DMS 273 (cell line): ENCODE results near the gene GCLC.
"Not testable (repeated sequence)": the region's sequence is repeated elsewhere in the genome, so short reads cannot be mapped to it uniquely, and the experiment has no call there.

Experiments
- DNase-seq: peaks from one replicate; lab custom pipeline; 2025; ENCODE audit not compliant: unreplicated experiment; lab: John Stamatoyannopoulos, UW

The GCLC gene

DNA sequence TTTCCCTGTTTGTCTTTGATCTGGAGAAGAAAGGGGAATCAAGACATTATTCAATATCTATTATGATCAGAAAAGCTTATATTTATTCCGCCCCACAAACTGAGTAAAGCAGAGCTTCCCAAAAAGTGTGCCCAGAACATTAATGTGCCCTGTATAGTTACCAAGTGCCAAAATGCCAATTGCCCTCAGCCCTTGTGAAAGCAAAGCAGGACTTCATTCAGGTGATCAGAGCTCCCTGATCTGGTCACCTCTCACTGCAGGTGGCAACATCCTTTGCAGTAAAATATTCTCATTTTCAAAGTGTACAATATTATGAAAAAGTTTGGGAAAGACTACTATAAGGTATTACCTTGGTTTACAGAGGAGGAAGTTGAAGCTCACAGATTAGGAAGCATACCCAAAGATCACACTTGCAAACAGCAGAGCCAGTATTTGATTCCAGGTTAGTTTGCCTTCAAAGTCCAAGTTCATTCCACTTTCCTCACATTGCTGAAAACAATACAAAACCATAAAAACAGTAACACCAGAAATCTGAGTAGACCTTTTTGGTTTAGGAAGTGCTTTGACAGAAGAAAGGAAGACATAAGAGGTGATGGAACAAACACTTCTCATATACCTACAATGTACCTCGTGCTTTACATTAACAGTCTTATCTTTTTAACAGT is 19.6 kb upstream of the GCLC start:
- DNase-seq = no peak

DNA sequence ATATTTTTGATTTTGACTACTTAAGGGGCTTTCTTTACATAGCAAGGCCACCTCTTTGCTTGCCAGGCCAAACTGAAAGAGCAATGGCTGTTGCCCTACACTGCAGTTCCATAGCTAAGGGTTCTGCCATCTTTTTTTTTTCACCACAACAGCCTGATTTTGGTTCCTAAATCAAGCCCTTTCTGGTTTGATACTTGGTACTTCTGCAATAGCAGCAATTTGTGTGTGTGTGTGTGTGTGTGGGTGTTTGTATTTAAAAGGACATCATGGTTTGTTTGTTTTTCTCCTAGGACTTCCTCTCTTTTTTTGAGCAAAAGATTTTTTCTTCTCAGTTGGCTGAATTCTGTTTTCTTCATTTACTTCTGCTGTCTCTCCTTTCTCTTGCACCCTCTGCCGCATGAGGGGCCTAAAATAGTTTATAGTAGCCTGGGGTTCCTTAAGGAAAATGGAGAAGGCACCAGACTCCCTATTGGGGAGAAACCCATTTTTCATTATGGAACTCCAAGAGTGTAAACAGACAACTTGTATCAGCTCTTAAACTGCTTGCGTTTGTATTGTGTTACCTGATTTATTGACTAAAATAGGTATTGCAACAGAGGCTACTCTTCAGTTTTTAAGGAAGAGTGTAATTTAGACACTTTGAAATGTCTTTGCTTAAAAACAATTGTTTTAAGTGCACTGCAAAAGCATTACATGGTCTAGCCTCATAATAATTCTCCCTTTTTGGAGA is 12.2 kb upstream of the GCLC start:
- DNase-seq = no peak

DNA sequence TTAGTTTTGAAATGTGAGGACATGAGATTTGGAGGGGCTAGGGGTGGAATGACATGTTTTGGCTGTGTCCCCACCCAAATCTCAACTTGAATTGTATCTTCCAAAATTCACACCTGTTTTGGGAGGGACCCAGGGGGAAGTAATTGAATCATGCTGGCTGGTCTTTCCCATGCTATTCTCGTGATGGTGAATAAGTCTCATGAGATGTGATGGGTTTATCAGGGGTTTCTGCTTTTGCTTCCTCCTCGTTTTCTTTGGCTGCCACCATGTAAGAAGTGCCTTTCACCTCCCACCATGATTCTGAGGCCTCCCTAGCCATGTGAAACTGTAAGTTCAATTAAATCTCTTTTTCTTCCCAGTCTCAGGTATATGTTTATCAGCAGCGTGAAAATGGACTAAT is 8.7 kb upstream of the GCLC start:
- DNase-seq = not testable (repeated sequence)

DNA sequence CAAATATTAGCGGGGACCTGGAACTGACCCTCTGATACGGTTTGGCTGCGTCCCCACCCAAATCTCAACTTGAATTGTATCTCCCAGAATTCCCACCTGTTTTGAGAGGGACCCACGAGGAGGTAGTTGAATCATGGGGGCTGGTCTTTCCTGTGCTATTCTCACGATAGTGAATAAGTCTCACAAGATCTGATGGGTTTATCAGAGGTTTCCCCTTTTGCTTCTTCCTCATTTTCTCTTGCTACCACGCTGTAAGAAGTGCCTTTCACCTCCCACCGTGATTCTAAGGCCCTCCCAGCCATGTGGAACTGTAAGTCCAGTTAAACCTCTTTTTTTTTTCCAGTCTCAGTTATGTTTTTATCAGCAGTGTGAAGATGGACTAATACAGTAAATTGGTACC is 6.8 kb upstream of the GCLC start:
- not testable (repeated sequence) for DNase-seq

DNA sequence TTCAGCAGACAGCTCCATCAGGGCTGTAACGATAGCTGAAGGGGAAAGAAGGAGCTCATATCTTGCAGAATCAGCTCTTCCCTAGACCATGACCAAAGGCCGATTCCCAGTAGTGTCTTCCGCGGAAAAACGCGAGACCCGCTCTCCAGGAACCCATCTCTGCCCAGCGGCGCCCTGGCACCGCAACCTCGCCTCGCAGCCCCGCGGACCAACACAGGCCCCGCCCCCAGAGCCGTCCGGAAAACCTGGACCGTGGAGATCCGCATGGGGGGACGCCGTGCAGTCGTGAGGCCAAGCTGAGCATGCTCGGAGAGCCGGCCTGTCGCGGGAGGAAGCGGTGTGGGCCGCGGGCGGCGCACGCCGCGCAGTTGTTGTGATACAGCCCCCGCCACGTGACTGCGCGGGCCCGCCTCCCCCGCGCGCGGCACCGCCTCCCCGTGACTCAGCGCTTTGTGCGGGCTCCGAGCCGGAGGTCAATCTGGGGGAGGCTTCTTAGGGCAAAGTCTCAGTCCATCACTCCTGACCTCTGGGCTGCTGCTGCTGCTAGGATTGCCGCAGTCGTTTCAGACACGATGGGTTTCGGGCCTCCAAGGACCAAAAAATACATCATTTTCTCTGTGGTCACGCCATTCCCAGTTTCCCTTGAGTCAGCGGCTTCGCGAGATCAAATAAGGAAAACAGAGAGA is 3.1 kb upstream of the GCLC start:
- peak; percentile 98 for DNase-seq

DNA sequence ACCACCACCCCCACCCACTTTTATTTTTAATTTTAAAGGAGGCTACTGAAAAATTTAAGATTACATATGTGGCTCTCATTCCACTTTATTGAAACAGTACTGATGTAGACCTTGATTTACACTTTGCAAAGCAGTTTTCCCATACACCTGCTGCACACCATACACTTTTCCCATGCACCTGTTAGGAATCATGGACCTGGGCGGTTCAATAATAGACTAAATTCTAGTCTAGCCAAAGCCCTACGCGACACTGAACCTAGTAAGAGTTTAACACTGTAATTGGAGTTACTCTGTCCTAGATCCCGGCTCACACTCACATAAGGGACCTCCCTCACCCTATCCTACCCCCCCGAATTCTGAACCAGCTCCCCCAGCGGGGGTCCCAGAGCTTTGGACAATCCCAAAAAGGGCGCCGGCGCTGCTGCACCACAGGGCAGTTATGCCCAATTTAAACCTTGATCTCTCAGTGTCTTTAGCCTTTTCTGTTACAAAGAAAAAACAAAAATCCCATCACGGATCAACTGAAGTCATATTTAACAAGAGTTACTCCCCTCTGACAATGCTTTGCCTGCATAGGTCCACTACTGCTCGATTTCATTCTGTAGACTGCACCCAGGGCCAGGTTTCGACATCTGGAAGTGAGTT is 2.4 kb upstream of the GCLC start:
- DNase-seq = no peak

DNA sequence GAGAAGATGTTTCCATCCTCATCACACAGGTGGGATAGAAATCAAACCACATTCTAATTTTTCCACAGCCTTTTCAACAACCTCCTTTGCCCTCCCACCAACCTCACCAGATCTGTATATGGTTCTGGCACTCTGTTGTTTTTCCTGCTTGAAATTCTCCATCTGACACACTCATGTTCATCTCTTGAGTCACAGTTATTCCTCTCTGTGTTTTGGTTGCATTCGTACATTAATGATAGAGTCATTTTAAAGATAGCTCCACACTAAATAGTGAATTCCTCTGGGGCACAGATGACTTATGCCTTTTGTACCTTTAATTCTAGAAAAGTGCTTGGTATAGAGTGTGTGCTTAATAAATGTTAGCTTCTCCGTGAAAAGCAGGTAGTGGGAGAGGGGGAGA is 1.4 kb upstream of the GCLC start:
- no peak for DNase-seq

DNA sequence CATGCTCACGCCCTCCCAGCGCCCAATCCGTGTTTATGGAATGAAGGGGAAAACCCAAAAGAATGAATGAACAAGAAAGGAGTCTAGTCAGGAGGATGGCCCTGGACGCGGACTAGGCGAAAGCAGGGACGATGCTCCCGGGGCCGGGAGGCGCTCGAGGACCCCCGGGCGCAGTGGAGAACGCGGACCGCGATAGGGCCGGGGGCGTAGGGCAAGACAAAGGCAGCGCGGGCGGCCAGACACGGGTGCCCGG is 758 bp downstream of the GCLC start:
- peak; percentile 68 for DNase-seq

DNA sequence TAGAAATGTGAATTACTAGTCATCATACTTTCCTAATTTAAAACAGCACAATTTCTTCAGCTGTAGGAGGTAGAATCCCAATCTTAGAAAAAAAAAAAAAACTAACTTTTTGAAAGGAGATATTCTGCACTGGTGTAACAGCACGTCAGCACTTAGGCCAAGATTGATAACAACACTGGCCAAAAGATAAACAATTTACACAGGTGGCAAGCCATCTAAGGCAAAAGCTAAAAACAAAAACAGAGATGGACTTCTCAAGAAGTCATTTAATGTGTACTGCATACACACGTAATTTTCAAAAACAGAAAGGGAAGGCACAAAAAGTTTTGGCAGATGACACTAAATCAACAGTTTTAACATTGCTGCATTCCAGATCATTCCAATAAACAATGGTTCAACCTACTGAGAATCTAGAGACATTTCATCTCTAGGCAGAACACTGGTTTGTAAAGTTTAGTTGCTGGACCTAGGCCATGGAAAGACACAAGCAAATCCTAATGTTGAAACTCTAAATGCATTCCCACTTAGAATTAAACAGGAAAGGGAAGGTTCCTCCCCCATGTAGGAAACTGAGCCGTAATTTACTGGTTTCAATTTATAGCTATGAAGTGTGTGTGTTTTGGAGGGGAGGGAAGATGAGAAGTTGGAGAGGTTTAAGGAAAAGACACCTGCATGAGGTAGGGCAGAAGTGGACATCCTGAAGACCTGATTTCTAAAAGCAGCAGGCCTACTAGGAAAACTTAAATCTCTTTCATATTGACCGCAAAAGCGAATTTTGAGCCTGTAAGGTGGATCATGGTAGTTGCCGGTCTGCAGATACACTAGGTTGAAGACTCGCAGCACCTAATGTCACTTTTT is 1.3 kb downstream of the GCLC start:
- DNase-seq = peak; percentile 56

DNA sequence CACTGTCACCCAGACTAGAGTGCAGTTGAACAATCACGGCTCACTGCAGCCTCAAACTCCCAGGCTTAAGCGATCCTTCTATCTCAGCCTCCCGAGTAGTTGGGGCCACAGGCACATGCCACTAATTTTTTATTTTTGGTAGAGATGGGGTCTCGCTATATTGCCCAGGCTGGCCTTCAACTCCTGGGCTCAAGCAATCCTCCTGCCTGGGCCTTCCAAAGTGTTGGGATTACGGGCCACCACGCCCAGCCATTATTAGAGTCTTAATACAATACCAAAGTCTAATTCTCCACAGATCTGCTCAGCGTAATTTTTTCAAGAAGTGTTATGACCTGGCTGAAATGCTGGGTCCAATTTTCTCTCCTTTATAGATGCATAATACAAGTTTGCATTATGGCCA is 3.0 kb downstream of the GCLC start:
- no peak for DNase-seq

DNA sequence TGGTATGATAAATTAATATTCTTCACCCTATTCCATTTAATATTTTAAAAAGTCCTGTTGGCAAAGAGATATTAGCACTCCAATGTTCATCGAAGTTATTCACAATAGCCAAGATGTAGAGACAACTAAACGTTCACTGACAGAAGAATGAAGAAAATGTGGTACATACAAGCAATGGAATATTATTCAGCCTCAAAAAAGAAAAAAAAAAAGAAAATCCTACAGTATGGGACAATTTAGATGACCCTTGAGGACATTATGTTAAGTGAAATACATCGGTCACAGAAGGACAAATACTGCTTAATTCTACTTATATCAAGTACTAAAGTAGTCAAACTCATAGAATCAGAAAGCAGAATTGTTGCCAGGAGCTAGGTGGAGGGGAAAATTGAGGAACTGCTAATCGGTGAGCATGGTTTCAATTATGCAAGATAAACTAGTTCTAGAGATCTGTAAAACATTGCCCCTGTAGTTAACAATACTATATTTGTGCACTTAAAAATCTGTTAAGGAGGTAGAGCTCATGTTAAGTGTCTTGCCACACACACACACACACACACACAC is 4.7 kb downstream of the GCLC start:
- no peak for DNase-seq

DNA sequence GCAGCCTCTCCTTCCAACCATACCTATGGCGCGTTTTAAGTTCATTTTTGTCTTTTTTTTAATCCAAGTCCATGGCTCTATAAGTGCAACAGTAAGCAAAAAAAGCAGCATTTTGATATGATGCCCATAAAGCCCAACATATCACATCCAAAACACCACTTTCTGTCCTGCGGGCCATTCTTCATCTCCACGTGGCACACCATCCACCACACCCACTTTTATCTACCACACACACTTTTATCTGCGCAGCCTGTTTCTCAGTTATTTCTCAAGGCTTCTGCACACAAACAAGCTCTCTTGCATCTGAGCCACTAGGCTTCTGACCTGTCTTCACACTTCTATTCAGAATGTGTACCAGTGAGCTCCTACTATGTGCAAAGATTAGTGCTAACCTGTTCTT is 5.3 kb downstream of the GCLC start:
- DNase-seq = no peak

DNA sequence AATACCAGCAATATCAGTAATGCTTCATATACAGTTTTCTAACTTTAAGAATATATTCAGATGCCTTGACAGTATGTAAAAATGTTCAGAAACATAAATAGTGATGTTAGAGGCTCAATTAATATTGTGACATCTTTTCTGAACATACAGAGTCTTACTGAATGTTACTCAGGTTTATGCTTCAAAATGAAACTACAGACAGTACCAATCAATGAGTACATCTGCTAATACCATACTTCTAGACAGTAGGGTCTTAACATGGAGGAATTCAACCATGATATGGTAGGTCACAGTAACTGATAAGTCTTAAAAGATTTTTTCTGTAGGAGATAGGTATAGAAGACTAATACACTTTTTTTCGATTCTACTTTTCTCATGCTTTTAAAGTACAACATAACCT is 8.3 kb downstream of the GCLC start:
- no peak for DNase-seq

DNA sequence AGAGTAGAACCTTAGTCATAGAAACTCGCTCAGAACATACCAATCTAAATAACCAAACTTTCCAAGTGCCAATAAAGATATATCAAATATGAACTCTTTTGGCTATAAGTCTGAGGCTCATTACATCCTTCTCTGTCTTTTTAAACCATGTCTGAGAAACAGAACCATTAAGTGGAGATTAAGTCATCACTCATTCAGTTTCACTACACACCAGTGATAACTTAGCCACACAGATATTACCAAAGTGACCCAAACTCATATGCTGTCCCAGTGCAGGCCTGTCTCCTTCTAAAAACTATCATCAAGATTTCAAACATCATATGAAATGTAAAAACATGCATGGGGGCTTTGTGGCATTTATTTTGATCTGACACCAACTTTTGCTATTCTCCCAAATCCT is 12.0 kb downstream of the GCLC start:
- DNase-seq = no peak

DNA sequence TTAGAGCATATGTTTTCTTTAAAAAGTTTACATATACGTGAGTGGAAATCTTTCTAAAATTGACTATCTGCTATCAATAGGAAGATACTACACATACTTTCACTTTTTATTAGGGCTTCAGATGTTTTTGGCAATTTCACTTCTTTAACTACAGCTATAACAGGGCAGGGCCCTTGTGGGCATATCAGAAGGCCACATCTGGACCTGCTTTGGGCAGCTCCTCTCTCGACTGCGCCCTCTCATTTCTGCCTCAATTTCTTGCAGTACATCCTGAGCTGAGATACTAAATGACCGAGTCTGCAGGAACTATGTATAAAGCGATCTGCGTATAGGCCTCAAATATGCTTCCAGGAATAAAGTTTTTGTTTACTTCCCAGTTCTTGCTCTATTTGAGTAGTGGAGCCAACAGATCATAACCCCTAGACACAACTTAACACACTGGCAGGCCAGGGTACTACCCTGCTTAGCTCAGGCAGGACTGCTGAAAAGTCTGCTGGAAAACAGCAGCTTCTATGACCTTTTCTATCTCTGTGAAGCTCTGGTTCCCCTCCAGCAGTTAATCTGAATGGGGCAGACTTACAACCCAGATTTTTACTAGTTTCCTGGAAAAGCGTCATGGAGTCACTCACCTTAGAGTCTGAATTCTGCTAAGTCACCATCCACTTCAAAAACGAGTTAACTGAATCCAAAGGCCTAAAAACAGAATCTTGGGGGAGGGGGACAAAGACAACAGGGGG is 12.7 kb downstream of the GCLC start:
- no peak for DNase-seq

DNA sequence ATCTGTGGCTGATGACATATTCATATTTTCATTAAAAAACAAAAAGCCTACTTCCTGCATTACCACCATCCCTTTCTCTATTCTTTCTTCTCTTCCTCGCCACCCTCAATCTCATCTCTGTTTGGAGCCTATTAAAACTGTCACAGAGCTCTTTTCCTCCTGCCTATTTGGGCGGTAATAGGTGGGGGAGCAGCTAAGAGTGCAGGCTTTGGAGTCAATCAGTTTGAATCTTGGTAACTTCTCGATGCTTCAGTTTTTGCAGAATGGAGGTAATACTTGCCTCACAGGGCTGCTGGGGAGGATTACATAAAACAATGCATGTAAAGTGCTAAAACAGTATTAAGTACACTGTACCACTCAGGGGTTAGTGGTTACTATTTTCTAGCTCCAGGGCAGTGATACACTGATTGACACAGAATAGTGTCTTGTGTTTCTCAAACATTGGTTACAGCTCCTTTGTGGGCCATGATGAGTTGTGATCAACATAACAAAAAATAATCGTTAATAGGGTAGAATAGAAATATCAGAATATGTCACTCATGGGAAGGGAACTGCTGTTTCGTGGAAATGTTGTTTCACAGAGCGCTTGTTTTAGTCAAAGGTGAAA is 14.0 kb downstream of the GCLC start:
- no peak for DNase-seq

DNA sequence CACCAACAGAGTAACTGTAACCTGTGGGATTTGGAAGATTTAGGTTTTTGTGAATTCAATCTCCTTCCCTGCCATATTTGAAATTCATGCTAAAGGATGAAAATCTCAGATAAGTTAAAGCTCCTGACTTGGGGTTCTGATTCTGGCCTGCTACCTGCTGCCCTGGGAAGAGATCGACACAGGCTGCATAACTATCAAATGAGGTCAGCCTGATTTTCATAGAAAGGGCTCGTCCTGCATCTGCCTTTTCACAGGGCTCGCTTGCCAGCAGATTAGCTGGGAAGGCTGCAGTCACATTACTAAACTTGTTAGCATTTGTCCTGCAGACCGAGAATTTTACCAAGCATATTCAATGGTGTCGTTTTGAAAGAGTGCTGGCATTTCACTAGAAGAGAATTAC is 14.6 kb downstream of the GCLC start:
- no peak for DNase-seq

DNA sequence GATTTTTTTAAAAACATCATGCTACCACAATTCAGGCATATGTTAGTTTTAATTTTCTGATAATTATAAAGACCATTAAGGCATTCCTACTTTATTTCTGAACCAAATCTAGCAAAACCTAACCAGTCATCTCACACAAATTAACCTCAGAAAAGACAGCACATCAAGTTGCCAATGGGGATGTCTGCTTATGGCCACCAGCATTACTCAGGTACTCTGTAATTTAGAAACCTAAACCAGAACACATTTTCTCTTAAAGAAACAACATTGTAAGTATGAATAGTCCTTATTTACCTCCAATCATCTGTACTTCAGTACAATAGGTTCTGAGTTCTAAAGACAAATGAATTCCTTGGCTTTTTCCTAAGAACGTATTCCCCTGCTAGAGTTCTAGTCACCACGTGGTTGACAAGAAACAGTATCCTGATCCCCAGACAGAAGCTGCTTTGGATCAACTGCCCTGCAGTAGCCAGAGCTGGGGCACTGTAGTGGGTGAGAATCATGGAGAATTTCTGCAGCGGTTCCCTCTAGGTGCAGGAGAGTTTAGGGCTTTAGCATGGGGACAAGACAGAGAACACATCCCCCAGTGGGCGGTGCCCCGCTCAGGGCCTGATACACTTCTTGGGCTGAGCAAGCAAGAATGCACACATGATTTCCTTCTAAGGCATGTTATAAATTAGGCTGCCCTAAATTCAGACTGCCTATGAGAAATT is 15.4 kb downstream of the GCLC start:
- DNase-seq = no peak

DNA sequence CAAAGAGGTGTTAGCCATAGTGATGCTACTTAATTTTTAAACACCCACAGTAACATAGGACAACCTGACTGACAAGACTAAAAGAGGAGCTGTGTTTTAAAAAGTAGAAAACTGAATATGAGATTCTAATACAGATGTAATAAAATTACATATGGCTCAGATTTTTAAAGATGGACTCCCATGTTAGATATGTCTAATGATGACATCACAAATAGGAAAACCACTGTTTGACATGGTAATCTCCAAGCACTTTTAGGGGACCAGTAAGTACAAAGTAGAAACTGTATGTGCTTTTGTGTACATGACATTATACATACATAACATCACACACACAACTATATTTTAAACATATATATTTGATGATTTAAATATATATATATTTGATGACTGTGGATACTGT is 16.8 kb downstream of the GCLC start:
- DNase-seq = no peak
